GM19240 (cell line): ENCODE data around the gene BCO2.

Source experiments
- DNase-seq: peaks from one replicate; pipeline ENCODE4 v3.0.0; 2011; ENCODE audit warnings: low spot score; ENCODE audit not compliant: insufficient read length

BCO2 gene

GRCh38 chr11:112249871-112250610 is 74.7 kb downstream of the BCO2 start:
- no peak for DNase-seq

GRCh38 chr11:112253605-112254242 is 78.4 kb downstream of the BCO2 start:
- no peak for DNase-seq

GRCh38 chr11:112255067-112255720 is 79.9 kb downstream of the BCO2 start:
- DNase-seq, result no peak

GRCh38 chr11:112260490-112260889 is 85.2 kb downstream of the BCO2 start, which contains the start of gene PLET1:
TSS of gene PLET1 (minus strand) at chr11:112260860. CDS start at chr11:112260589, 271 bp downstream.
- DNase-seq, result no peak

GRCh38 chr11:112265659-112266409 is 90.5 kb downstream of the BCO2 start:
- no peak for DNase-seq

GRCh38 chr11:112266410-112266778 is 91.1 kb downstream of the BCO2 start:
- DNase-seq, result no peak

GRCh38 chr11:112267188-112267591 is 91.9 kb downstream of the BCO2 start:
- no peak for DNase-seq

- DNase-seq, result no peak
These were observed 93.1 kb downstream of the BCO2 start for GRCh38 chr11:112268406-112268805.
